Adrenal gland (tissue), 5 donors: Measurements from ENCODE around the gene NFATC3.

Source experiments
- CTCF ChIP-seq, 6 experiments: fragments of 450-650 bp in 4 of 6; fragments of 200-600 bp in 2 of 6; sonication (generic) in 1 of 6; IDR thresholded peaks; 1 replicate in 5 of 6; 2 replicates in 1 of 6; pipeline versions ENCODE4 v1.5.1 to v1.8.0; 2016 to 2021; ENCODE audit warnings: antibody characterized with exemption in 6 of 6, mild to moderate bottlenecking in 2 of 6, moderate library complexity in 1 of 6
- POLR2A ChIP-seq, 2 donors: fragments of 450-650 bp; IDR thresholded peaks; one replicate each; pipeline ENCODE4 v1.6.1; 2017; ENCODE audit warnings: antibody characterized with exemption in 2 of 2, mild to moderate bottlenecking in 2 of 2, moderate library complexity in 1 of 2
- donor health status: DM: no; HTN: no; CAD: no.

- TF ChIP-seq POLR2A (IDR thresholded peaks at IDR 0.05) (no peak), CTCF (IDR thresholded peaks at IDR 0.05) (no peak)
Measured at GRCh38 chr16:68117884-68118283, 32.7 kb downstream of the NFATC3 start.
